TTC549 (cell line): ENCODE measurements around the gene ATP8B3.
"Not testable (repeated sequence)": the region's sequence is repeated elsewhere in the genome, so short reads cannot be mapped to it uniquely, and the experiment has no call there.

Source experiments
- FAIRE-seq: peaks from 2 replicates; lab custom pipeline; 2012; peaks lifted over from hg19 to GRCh38; lab: Jason Lieb, UNC

ATP8B3 gene

GRCh38 chr19:1767464-1767933 is 44.6 kb downstream of the ATP8B3 start:
- FAIRE-seq: no peak

GRCh38 chr19:1766800-1767352 is 45.2 kb downstream of the ATP8B3 start:
- FAIRE-seq: no peak

- no peak for FAIRE-seq
Measured at GRCh38 chr19:1765904-1766799, 45.9 kb downstream of the ATP8B3 start.

- no peak for FAIRE-seq
Measured at GRCh38 chr19:1765232-1765903, 46.7 kb downstream of the ATP8B3 start.

GRCh38 chr19:1764729-1765128 is 47.3 kb downstream of the ATP8B3 start:
- no peak for FAIRE-seq

- FAIRE-seq: no peak
Measured at GRCh38 chr19:1763648-1764639, 48.1 kb downstream of the ATP8B3 start.

- no peak for FAIRE-seq
Measured at GRCh38 chr19:1762243-1763117, 49.6 kb downstream of the ATP8B3 start.

- FAIRE-seq: no peak
Measured at GRCh38 chr19:1761528-1762242, 50.4 kb downstream of the ATP8B3 start.

GRCh38 chr19:1760786-1761527 is 51.1 kb downstream of the ATP8B3 start:
- not testable (repeated sequence) for FAIRE-seq

- FAIRE-seq: no peak
Measured at GRCh38 chr19:1760020-1760419, 52.1 kb downstream of the ATP8B3 start.

- FAIRE-seq: no peak
Measured at GRCh38 chr19:1758959-1759903, 52.8 kb downstream of the ATP8B3 start.

- FAIRE-seq: no peak
Measured at GRCh38 chr19:1758231-1758577, 53.9 kb downstream of the ATP8B3 start.

- FAIRE-seq: no peak
Measured at GRCh38 chr19:1757468-1758230, 54.4 kb downstream of the ATP8B3 start.

GRCh38 chr19:1756705-1757465 is 55.2 kb downstream of the ATP8B3 start:
- FAIRE-seq: no peak

GRCh38 chr19:1756264-1756663 is 55.8 kb downstream of the ATP8B3 start:
- FAIRE-seq: no peak

- no peak for FAIRE-seq
Measured at GRCh38 chr19:1755467-1756171, 56.5 kb downstream of the ATP8B3 start.
